Omental fat pad (tissue), 4 donors: ENCODE measurements around the gene ITIH1. TPM values are rescaled to one million over a fixed set of nuclear protein-coding genes. Genes with fewer than 3 reads are reported as not detected.
"Not testable (repeated sequence)": the region's sequence is repeated elsewhere in the genome, so short reads cannot be mapped to it uniquely, and the experiment has no call there.

Experiments used
- ATAC-seq: fragments of 150-250 bp; one replicate; pipeline ENCODE4 v1.9.1; 2016; ENCODE audit warnings: mild to moderate bottlenecking, moderate library complexity; ENCODE audit not compliant: low FRiP score
- DNase-seq: peaks from one replicate; pipeline ENCODE4 v3.0.0-alpha.2; 2019; ENCODE audit warnings: low spot score
- total RNA-seq, 4 donors: library from RNA; depleted of rRNA; stranded (reverse); fragments of >200 nt; gene quantifications; one replicate each; pipeline ENCODE4 v1.1.0, GENCODE V29; 2016
- TF ChIP-seq, protein P1 (sequence below), 3 donors: fragments of 450-650 bp; IDR thresholded peaks; one replicate each; pipeline ENCODE4 v1.5.1; 2016 to 2017; ENCODE audit warnings: antibody characterized with exemption in 3 of 3, mild to moderate bottlenecking in 3 of 3, moderate library complexity in 2 of 3

ITIH1 gene
- total RNA-seq, 4 donors from 2014 or later: 0.94 TPM; not detected in 3

DNA sequence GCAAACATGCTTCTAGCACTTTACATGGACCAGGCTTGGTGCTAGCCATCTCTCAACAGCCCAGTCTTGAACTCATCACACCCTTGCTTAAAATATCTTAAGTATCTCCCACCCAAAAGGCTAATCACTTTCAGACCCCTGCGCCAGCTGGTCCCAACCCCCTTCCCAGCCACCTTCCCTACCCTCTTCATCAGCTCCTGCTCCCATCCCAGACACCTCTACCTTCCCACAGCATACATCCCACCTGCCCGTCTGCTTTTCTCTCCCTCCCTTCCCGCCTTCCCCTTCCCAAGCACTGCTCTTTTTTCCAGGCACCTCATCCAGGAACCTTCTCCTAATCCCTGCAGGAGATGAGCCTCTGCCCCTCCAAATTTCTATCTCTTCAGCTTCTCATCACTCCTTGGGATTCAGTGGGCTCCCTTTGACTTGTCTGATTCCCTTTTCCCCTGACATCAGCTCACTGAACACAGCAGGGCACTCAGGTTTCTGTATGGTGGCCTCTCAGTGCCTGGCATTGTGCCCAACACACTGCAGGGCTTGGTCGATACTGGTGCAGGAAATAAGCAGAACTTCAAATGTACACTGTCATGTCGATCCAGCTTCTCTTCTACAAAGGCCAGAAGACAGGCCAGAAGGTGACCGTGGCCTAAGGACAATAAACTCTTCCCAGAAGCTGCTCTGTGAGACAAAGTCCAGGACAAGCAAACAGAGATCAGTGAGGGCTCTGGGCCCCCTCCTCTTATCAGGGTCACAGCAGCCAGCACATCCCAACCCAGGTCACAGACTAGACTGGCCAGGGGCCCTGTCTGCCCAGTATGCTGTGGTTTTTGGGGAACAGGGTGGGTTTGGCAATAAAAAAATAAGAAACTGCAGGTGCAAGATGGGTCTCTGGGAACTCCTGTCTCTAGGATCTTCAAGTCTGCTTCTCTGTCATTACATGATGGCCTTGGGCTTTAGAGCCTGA is 2.2 kb upstream of the ITIH1 start:
- ATAC-seq: no peak
- TF ChIP-seq, protein P1, sequence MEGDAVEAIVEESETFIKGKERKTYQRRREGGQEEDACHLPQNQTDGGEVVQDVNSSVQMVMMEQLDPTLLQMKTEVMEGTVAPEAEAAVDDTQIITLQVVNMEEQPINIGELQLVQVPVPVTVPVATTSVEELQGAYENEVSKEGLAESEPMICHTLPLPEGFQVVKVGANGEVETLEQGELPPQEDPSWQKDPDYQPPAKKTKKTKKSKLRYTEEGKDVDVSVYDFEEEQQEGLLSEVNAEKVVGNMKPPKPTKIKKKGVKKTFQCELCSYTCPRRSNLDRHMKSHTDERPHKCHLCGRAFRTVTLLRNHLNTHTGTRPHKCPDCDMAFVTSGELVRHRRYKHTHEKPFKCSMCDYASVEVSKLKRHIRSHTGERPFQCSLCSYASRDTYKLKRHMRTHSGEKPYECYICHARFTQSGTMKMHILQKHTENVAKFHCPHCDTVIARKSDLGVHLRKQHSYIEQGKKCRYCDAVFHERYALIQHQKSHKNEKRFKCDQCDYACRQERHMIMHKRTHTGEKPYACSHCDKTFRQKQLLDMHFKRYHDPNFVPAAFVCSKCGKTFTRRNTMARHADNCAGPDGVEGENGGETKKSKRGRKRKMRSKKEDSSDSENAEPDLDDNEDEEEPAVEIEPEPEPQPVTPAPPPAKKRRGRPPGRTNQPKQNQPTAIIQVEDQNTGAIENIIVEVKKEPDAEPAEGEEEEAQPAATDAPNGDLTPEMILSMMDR (IDR thresholded peaks at IDR 0.05): no peak
- DNase-seq: no peak

DNA sequence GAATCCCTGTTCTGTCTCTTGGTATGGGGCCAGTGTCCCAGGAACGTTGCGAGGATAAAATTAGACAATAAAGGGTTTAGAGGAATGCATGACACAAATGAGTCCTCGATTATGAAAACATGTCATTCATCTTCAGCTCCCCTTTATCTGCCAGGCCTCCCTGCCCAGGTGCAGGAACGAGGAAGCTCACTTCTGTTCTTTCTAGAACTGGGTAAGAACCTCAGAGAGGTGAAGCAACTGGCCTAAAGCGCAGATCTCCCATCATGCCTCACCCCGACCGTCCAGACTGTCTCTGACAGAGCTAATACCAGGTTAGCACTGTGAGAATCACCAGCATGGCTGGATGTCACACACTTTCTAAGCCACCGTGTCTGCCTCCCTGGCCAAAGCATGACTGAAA is 1.5 kb upstream of the ITIH1 start:
- TF ChIP-seq, protein P1 (IDR thresholded peaks at IDR 0.05): no peak
- no peak for DNase-seq
- no peak for ATAC-seq

DNA sequence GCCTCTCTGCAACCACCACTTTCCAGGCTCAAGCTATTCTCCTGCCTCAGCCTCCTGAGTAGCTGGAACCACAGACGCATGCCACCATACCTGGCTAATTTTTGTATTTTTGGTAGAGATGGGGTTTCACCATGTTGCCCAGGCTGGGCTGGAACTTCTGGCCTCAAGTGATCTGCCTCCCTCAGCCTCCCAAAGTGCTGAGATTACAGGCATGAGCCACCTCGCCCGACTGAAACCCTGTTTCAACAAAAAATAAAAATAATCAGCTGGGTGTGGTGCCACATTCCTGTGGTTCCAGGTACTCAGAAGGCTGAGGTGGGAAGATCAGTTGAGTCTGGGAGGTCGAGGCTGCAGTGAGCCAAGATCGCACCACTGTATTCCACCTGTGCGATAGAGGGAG is 913 bp upstream of the ITIH1 start:
- ATAC-seq: not testable (repeated sequence)

DNA sequence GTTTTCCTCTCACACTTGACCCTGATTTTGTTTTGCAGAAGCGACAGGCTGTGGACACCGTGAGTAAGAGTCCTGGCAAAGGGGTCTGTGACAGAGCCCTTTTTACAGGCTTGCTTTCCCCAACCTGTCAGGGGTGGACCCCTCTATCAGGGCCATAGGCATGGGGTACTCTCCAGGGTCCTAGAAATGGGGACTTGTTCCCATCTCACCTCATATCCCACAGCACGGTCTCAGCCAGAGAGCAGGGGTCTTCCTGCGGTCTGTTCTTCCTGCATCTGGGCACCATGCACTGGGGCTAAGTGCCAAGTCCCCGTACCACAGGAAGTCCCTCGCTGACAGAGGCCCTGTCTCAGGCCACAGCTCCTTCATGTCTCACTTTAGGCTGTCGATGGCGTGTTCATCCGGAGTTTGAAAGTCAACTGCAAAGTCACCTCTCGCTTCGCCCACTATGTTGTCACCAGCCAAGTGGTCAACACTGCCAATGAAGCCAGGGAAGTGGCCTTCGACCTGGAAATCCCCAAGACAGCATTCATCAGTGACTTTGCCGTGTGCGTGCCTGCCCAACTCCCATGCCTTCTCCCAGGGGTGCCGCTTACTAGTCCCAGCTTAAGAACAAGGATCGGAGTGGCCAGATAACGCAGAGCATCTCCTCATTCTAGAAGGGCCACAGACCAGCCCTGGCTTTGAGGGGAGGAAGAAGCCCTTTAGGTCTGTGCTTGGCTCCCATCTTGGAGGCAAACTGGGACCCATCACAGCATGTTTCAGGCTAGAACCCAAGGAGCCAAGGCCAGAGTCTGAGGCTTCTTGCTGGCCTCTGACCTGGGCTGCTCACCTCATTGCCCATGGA is 783 bp downstream of the ITIH1 start:
- TF ChIP-seq, protein P1 (IDR thresholded peaks at IDR 0.05): no peak
- ATAC-seq: no peak
- DNase-seq: no peak

More for the DNA sequence above, 913 bp upstream of the ITIH1 start:
- DNase-seq: not testable (repeated sequence)

DNA sequence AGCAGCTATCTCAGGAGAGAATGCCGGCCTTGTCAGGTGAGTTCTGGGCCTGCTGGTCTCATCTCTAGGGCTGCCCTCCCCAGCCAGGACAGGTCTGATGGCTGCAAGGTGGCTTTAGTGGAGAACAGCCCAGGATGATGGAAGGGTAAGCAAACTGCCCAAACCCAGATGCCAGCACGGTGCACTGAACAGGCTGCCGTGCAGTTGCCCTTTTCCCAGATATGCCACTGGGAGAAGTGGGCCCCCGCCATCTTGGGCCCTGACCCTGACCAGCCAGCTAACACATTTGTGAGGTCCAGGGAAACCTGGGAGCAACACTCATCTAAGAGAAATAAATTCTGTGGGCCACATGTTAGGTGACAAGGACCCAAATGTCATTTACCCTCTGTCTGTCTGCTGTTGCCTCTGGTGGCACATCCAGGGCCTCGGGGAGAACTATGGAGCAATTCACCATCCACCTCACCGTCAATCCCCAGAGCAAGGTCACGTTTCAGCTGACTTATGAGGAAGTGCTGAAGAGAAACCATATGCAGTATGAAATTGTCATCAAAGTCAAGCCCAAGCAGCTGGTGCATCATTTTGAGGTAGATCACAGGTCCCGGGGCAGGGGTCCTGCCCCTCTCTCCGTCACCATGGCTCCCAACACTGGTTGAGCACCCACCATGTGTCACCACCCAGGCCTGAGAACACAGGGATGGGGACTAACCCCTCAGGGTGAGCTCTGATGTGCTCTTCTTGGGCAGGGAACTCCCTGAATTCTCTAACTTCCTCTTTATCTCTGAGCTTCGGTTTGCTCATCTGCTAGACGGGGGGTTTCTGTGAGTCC is 1.8 kb downstream of the ITIH1 start:
- no peak for DNase-seq
- ATAC-seq: no peak
- TF ChIP-seq, protein P1 (IDR thresholded peaks at IDR 0.05): no peak

DNA sequence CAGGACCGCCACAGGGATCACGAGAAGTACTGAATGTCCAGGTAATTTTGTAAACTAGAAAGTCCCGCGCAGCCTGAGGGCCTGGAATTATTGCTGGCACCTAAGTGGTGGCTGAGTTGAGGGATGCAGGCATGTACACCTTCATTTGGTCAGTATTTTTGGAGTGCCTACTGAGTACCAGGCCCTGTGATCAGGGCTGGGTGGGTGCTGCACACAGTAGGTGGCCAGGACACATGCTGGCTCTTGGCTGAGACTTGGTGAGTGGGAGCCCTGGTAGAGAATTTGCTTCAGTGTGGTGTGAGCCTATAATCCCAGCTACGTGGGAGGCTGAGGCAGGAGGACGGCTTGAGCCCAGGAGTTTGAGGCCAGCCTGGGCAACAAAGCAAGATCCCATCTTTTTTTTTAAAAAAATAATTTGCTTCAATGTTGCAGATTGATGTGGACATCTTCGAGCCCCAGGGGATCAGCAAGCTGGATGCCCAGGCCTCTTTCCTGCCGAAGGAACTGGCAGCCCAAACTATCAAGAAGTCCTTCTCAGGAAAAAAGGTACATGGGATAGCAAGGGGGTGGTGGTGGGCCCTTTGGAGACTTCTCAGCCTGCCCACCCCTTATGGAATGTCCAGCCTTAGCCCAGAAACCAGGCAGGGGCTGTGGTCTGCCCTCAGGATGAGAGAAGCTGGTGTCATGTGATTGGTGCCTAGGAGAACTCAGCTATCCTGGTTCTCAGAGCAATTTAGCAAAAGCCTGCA is 2.6 kb downstream of the ITIH1 start:
- DNase-seq (no peak), ATAC-seq (no peak)
- TF ChIP-seq, protein P1 (IDR thresholded peaks at IDR 0.05): no peak
